ENCODE results near the gene DNAH9.

The DNAH9 gene

GRCh38 chr17:11825572-11826209 lies 227.4 kb downstream of the DNAH9 start:
- DNase-seq (ENCODE audit: low read depth, low spot score), result no peak

DNA sequence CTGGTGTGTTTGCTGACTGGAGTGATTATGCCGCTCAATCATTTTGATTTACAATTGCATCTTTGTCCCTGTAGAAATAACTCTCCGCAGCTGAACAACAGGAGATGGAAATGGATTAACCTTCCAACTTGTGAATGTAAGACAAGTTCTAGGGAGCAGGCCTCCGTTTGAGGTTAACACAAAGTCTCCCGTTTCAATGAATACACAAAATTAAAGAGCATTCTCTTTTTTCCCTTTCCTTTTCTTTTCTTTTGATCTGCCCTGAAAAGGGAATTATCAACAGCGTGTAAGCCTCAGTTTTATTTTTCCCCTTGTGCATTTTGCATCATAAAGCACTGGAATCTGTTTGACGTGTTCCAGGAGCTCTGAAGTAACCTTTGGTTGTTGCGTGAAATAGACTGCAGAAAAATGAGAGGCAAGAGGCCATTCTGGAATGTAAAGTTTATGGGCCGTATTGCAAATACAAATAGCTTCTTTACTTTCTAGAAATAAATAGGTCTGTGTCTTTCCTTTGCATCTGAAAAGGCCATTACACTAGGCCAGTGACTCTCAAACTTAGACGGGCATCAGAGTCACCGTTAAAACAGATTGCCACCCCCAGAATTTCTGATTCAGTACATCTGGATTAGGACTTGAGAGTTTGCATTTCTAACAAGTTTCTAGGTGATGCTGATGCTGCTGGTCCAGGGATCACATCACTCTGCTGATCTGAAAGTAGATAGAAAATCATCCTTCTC lies 234.3 kb downstream of the DNAH9 start:
- DNase-seq (ENCODE audit: low read depth, low spot score), result no peak
- no peak overlapping the region for H3K27ac ChIP-seq

More at GRCh38 chr17:11825572-11826209, 227.4 kb downstream of the DNAH9 start:
- H3K27ac ChIP-seq, result no peak overlapping the region

- no peak overlapping the region for H3K27ac ChIP-seq
- no peak for DNase-seq (ENCODE audit: low read depth, low spot score)
These were observed 238.2 kb downstream of the DNAH9 start for GRCh38 chr17:11836508-11836907.

DNA sequence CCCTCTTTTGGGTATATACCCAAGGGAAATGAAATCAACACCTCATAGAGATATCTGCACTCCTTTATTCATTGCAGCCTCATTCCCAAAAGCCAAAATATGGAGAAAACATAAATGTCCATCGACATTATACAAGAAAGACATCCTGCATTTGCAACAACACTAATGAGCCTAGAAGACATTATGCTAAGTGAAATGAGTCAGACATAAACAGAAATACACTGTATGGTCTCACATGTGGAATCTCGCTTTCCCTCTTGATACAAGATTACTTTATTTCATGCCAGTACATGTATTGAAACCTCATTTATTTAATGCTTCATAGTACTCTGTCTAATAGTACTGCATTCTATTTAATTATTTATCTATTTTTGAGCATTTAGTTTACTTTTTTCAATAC lies 241.8 kb downstream of the DNAH9 start:
- no peak for DNase-seq (ENCODE audit: low read depth, low spot score)
- no peak overlapping the region for H3K27ac ChIP-seq

DNA sequence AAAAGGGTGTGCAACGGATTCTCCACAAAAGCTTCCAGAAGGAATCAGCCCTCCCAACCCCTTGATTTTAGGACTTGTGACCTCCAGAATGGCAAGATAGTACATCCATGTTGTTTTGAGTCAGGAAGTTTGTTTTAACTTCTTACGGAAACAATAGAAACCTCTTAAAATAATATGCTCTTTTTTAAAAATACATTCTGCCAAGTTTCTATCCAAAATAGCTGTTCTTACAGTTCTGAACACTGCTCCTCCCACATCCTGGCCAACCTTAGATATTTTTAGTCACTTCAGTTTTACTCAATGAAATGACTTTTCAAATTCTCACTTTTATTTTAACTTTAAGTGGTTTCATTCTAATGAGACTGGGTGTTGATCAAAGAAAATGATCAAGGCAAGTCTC lies 242.6 kb downstream of the DNAH9 start:
- no peak for DNase-seq (ENCODE audit: low read depth, low spot score)
- H3K27ac ChIP-seq, result no peak overlapping the region

DNA sequence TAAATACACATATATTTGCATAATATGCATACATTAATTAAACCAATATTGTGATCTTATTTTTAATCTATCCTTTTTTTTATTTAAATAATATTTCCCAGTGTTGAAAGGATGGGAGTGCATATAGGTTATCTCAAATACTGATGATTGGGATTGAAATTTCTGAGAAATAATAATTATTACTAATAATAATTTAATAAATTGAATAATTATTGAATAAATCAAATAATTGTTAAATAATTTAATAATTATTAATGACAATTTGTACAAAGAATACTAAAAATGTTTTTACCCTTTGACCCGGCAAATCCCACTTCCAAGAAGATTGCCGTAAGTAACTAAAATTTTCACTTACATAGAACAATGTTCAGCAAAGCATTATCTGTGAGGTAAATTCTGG lies 250.1 kb downstream of the DNAH9 start:
- DNase-seq (ENCODE audit: low read depth, low spot score), result no peak
- H3K27ac ChIP-seq, result no peak overlapping the region

DNA sequence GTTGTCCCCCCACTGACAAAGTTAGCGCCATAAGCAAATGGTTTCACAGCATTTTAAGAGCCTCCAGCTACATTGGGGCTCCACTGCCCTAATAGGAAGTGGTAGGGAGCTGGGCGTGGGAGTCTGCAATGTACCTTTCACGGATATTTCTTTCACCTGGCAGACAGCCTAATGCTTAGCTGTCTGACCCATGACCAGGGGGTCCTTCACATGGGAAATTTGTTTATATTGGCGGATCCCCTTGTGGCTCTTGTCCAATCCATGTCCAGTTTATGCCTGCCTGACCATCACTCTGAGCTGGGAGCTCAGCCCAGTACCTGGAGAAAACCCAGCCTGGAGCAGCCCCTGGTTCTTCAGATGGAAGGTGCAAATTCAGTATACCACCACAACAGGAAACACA lies 254.0 kb downstream of the DNAH9 start:
- DNase-seq (ENCODE audit: low read depth, low spot score), result no peak
- H3K27ac ChIP-seq, result no peak overlapping the region

- no peak overlapping the region for H3K27ac ChIP-seq
- DNase-seq (ENCODE audit: low read depth, low spot score), result no peak
These were observed 254.6 kb downstream of the DNAH9 start for GRCh38 chr17:11852912-11853311.

- no peak for DNase-seq (ENCODE audit: low read depth, low spot score)
- no peak overlapping the region for H3K27ac ChIP-seq
These were observed 255.3 kb downstream of the DNAH9 start for GRCh38 chr17:11853321-11854151.

DNA sequence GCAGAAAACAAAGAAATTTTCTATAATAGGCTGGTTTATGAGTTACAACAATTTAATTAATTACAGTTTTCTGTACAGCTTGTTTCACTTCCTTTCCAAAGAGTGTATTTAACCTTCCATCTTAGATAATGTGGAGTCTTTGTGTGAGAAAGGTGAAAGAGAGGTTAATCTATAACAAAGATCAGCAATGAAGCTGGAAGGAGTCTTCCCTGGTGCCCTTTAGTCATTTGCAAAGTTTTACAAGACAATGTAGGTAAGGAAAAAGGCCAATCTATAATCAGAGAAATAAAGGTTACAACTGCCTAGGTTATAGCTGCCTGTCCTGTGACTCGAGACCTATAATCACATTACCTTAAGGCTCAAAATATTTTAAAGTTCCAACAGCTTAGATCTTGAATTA lies 257.0 kb downstream of the DNAH9 start:
- no peak overlapping the region for H3K27ac ChIP-seq
- DNase-seq (ENCODE audit: low read depth, low spot score), result no peak

DNA sequence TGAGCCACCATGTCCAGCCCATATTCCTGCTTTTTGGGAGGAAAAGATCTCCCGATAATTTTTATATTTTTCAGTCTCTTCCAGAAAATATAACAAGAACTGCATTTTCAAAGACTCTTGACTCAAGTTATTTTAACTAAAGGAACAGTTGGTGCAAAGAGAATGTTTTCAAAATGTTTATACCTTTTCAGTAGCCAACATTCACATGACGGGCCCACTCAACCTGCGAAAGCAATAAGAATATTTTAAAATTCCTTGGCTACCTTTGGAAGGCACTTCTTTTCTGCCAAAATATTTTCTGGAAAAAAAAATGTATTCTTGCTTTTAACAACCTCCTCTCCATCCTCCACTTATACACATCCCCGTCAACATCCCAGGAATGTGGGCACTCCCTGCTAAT lies 258.7 kb downstream of the DNAH9 start:
- DNase-seq (ENCODE audit: low read depth, low spot score), result no peak
- H3K27ac ChIP-seq, result no peak overlapping the region

DNA sequence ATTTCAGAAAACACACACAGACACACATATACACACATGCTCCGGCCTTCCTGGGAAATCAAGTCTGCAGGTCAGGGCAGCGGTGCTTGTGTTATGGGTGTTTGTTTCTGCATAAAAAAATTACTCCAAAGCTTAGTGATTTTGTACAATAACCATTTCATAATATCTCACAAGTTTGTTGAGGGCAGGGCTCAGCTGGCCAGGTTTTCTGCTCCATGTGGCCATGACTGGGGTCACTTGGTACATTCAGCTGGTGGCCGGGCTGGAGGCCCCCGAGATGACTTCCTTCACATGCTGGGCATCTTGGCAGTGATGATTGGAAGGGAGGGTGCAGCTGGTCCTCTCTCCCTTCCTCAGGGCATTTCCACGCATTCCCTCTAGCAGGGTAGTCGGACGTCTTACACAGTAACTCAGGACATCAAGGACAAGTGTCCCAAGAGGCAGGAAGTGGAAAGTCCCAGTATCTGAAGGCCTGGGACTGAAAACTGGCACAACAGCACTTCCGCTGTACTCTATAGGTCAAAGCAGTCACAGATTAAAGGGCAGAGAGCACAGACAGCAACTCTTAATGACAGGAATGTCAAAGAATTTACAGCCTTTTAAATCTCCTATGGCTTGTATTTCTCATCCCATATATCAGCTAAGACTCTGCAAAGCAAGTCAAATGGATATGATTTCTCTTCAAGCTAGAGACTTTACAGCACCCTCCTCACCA lies 271.6 kb downstream of the DNAH9 start:
- no peak for DNase-seq (ENCODE audit: low read depth, low spot score)
- H3K27ac ChIP-seq, result no peak overlapping the region

- DNase-seq (ENCODE audit: low read depth, low spot score), result no peak
- H3K27ac ChIP-seq, result no peak overlapping the region
These were observed 273.5 kb downstream of the DNAH9 start for GRCh38 chr17:11871773-11872172.

DNA sequence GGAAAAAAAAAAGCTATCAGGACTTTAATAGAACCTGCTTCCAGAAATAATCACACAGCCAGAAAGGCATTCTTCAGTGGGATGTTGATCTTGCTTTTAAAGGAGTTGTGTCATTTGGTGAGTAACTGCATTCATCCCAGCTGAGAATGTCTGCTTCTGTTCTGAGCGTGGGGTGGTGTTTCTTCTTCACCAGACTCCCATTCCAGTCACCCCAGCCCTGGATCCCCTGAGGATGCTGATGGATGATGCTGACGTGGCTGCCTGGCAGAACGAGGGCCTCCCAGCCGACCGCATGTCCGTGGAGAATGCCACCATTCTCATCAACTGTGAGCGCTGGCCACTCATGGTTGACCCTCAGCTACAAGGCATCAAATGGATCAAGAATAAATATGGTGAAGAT lies 276.5 kb downstream of the DNAH9 start:
- no peak overlapping the region for H3K27ac ChIP-seq
- no peak for DNase-seq (ENCODE audit: low read depth, low spot score)

DNA sequence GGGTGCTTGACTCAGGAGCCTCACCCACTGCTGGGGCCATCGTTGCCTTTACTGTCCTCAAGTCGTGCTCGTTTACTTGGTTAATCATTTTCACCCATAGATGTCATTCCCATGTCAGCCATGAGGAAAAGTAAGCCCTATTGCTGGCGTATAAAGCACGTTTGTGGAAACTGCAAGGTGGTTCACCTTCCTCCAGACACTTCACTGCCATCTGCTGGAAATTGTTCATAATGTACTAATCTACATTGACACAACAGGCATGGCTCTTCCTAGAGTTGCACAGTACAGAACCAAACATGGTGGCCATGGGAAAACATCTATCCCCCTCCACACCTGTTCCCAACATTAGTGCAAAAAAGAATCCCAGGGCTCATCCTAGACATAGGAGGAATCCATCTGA lies 282.4 kb downstream of the DNAH9 start:
- DNase-seq (ENCODE audit: low read depth, low spot score), result no peak
- H3K27ac ChIP-seq, result no peak overlapping the region

GRCh38 chr17:11882716-11883115 lies 284.4 kb downstream of the DNAH9 start:
- no peak for DNase-seq (ENCODE audit: low read depth, low spot score)
- no peak overlapping the region for H3K27ac ChIP-seq

GRCh38 chr17:11885051-11885450 lies 286.8 kb downstream of the DNAH9 start:
- DNase-seq (ENCODE audit: low read depth, low spot score), result no peak
- no peak overlapping the region for H3K27ac ChIP-seq

DNA sequence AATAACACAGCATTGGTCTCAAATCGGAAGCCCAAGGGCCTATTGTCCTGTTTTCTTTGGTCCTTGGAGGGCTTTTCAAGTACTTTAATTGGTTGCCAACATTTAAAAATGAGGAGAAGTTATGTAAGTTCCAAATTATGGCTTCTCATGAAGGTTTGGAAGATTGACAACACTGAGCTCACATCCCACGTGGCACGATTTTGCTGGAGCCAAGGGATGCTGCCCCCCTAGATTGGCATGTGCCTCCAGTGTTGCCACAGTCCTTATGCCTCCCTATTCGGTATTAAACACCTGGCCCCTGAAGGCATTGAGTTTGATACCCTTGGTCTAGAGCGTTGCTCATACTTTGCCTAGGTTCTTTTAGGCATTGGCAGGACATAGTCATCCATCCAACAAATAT lies 291.0 kb downstream of the DNAH9 start:
- no peak overlapping the region for H3K27ac ChIP-seq
- no peak for DNase-seq (ENCODE audit: low read depth, low spot score)

GRCh38 chr17:11893862-11894261 lies 295.6 kb downstream of the DNAH9 start:
- H3K27ac ChIP-seq, result no peak overlapping the region
- no peak for DNase-seq (ENCODE audit: low read depth, low spot score)

DNA sequence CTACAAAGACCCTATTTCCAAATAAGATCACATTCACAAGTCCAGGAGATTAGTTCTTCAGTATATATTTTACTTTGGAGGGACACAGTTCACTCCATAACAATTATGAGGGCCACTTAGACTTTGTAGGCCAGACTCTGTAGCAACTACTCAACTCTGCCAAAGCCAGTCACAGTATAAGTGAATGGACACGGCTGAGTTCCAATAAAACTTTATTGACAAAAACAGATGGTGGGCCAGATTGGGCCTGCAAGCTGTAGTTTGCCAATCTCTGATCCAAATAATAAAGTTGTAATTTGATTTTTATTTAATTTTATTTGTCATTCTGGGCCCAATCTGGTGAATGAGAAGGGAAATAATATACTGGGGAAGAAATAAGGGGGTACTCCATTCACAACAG lies 297.9 kb downstream of the DNAH9 start:
- DNase-seq (ENCODE audit: low read depth, low spot score), result no peak

More for the DNA sequence above, 297.9 kb downstream of the DNAH9 start:
- H3K27ac ChIP-seq, result no peak overlapping the region

Measured in epithelial cell of prostate (primary cell).